Duodenal mucosa (tissue), 2 donors: ENCODE data around the gene KCNF1.

Source experiments
- H3K27ac ChIP-seq: one replicate; pipeline ENCODE4 v1.7.0; 2013; ENCODE audit warnings: low read depth, low read length
- H3K27me3 ChIP-seq, 2 donors: one replicate each; pipeline ENCODE4 v1.7.0; 2013; ENCODE audit warnings: low read length in 2 of 2, control low read depth in 1 of 2; ENCODE audit not compliant: insufficient read depth in 2 of 2, control insufficient read depth in 1 of 2
- H3K36me3 ChIP-seq, 2 donors: one replicate each; pipeline ENCODE4 v1.7.0; 2013; ENCODE audit warnings: low read length in 2 of 2, control low read depth in 1 of 2; ENCODE audit not compliant: insufficient read depth in 2 of 2, control insufficient read depth in 1 of 2
- H3K4me1 ChIP-seq, 2 donors: one replicate each; pipeline ENCODE4 v1.7.0; 2013; ENCODE audit warnings: low read length in 2 of 2, control low read depth in 1 of 2; ENCODE audit not compliant: insufficient read depth in 2 of 2, control insufficient read depth in 1 of 2
- H3K4me3 ChIP-seq, 2 donors: one replicate each; pipeline ENCODE4 v1.7.0; 2013; ENCODE audit warnings: low read length in 2 of 2, low read depth in 1 of 2
- H3K9ac ChIP-seq, 2 donors: one replicate each; pipeline ENCODE4 v1.7.0; 2013; ENCODE audit warnings: low read length in 2 of 2, low read depth in 1 of 2
- H3K9me3 ChIP-seq, 2 donors: one replicate each; pipeline ENCODE4 v1.7.0; 2013; ENCODE audit warnings: low read length in 2 of 2, control low read depth in 1 of 2; ENCODE audit not compliant: control insufficient read depth in 1 of 2

KCNF1 gene

DNA sequence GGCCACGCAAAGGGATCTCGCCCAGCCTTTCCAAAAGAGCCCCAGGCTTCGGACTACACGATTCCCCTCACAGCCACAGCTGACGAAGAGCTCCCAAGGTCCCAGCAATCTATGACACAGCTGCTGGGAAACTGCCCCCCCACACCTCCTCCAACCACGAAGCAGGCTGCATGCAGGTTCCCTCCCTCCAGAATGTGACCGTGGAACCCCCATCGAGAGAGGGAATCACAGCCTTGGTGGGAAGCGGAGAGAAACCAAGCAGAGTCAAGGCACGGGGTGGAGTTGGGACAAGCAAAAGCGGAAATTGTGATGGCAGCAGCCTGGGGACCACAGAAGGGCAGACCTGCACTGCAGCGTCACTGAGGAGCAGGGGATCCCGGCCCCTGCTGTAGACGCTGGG is 50.3 kb downstream of the KCNF1 start:
- H3K27me3 ChIP-seq: peaks cover 0 to 8% of the 10 kb centered on the region in 2 donors

DNA sequence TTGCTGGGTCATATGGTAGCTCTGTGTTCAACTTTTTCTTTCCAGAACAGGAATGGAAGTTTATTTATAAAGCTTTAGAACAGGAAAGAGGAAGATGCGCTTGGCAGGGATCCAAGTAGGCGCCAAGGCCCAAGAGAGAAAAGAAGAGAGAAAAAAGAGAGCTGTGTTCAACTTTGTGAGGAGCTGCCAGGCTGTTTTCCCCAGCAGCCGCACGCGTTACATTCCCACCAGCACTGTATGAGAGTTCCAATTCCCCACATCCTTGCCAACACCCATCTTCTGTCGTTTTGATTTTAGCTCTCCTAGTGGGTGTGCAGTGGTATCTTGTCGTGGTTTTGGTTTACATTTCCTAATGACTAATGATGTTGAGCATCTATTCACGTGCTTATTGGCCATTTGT is 51.4 kb downstream of the KCNF1 start:
- H3K9me3 ChIP-seq: no peaks in the 10 kb centered on the region
- H3K9ac ChIP-seq: no peak overlapping the region
- no peak overlapping the region for H3K27ac ChIP-seq
- no peaks in the 10 kb centered on the region for H3K4me1 ChIP-seq
- no peak overlapping the region for H3K4me3 ChIP-seq
- H3K36me3 ChIP-seq: no peaks in the 10 kb centered on the region
- peaks cover 0 to 11% of the 10 kb centered on the region in 2 donors for H3K27me3 ChIP-seq

More for the DNA sequence above, 50.3 kb downstream of the KCNF1 start:
- Histone ChIP-seq H3K4me3 (no peak overlapping the region), H3K36me3 (no peaks in the 10 kb centered on the region), H3K4me1 (no peaks in the 10 kb centered on the region), H3K9me3 (no peaks in the 10 kb centered on the region), H3K9ac (no peak overlapping the region), H3K27ac (no peak overlapping the region)
